K562 (cell line): ENCODE results near the gene ANKFN1. TPM values are rescaled to one million over a fixed set of nuclear protein-coding genes. Genes with fewer than 3 reads are reported as not detected.

Source experiments
- ATAC-seq: fragments of 200-7000 bp; cut with Tn5 transposase; 3 replicates; pipeline ENCODE4 v1.9.1; 2020; ENCODE audit warnings: moderate library complexity
- BruUV-seq: library from RNA; stranded (reverse); fragments of 400-500 nt; replicated peaks from 2 replicates; lab custom pipeline; 2021; lab: Mats Ljungman, UMichigan
- CTCF ChIA-PET: fragments of 300-600 bp; formaldehyde crosslinking; extraction: SDS; loops from one replicate; lab custom pipeline; 2021; ENCODE audit warnings: low intra/inter-chr PET ratio; lab: Yijun Ruan, JAX
- POLR2A ChIA-PET: fragments of 300-600, 350-650 bp; sonication (Branson Sonifier 250); formaldehyde crosslinking; extraction: SDS; loops from one replicate; lab custom pipeline; 2021; ENCODE audit warnings: antibody characterized with exemption, inconsistent platforms; lab: Yijun Ruan, JAX
- DNase-seq, 4 experiments: peaks; one replicate each; pipeline versions ENCODE4 v3.0.0 to v3.0.0-alpha.2; 2011 to 2018; ENCODE audit warnings: low spot score in 3 of 4, mixed read lengths in 3 of 4; ENCODE audit errors: extremely low read depth in 1 of 4
- FAIRE-seq: peaks from 2 replicates; lab custom pipeline; 2011; peaks lifted over from hg19 to GRCh38; lab: Jason Lieb, UNC
- H2AFZ ChIP-seq: 2 replicates; pipeline ENCODE4 v1.6.0; 2011; ENCODE audit warnings: low read depth, low read length, control low read depth, inconsistent platforms
- H3K27ac ChIP-seq: fragments of 200-600 bp; 3 replicates; pipeline ENCODE4 v1.8.0; 2011; ENCODE audit warnings: low read depth, mild to moderate bottlenecking, control low read depth, inconsistent platforms, low read length, moderate library complexity, mixed read lengths; ENCODE audit errors: extremely low read depth
- H3K27me3 ChIP-seq, 2 experiments: fragments of 300-600 bp in 1 of 2; 2 replicates in 1 of 2; 3 replicates in 1 of 2; pipeline versions ENCODE4 v1.6.0 to v1.8.0; 2011; ENCODE audit warnings: inconsistent platforms in 2 of 2, low read length in 2 of 2, mild to moderate bottlenecking in 1 of 2, mixed read lengths in 1 of 2, moderate library complexity in 1 of 2; ENCODE audit not compliant: control insufficient read depth in 2 of 2, insufficient read depth in 2 of 2
- H3K36me3 ChIP-seq: fragments of 300-600 bp; 3 replicates; pipeline ENCODE4 v1.8.0; 2011; ENCODE audit warnings: mild to moderate bottlenecking, low read length, inconsistent platforms; ENCODE audit not compliant: control insufficient read depth, insufficient read depth
- H3K4me1 ChIP-seq, 2 experiments: fragments of 200-600 bp in 1 of 2; replicated peaks in 1 of 2; 2 replicates in 1 of 2; 3 replicates in 1 of 2; pipeline versions ENCODE4 v1.5.1 to v1.8.0; 2011; ENCODE audit warnings: inconsistent platforms in 2 of 2, low read length in 2 of 2, mild to moderate bottlenecking in 1 of 2, mixed read lengths in 1 of 2, moderate library complexity in 1 of 2; ENCODE audit not compliant: control insufficient read depth in 2 of 2, insufficient read depth in 2 of 2
- H3K4me2 ChIP-seq: 2 replicates; pipeline ENCODE4 v1.6.1; 2011; ENCODE audit warnings: low read length, control low read depth, inconsistent platforms, mixed read lengths; ENCODE audit not compliant: insufficient read depth
- H3K4me3 ChIP-seq: fragments of 200-600 bp; sonication (generic), shearing (Covaris generic); 2 replicates; pipeline ENCODE4 v1.5.1; 2016; ENCODE audit warnings: control low read depth, inconsistent platforms
- H3K79me2 ChIP-seq: fragments of 200-600 bp; 3 replicates; pipeline ENCODE4 v1.8.0; 2011; ENCODE audit warnings: low read length, inconsistent platforms; ENCODE audit not compliant: control insufficient read depth, insufficient read depth
- H3K9ac ChIP-seq, 2 experiments: 2 replicates each; pipeline versions ENCODE4 v1.6.0 to v1.6.1; 2011; ENCODE audit warnings: low read depth in 2 of 2, low read length in 2 of 2, control low read depth in 1 of 2, inconsistent platforms in 1 of 2, mild to moderate bottlenecking in 1 of 2, mixed read lengths in 1 of 2; ENCODE audit not compliant: insufficient read depth in 1 of 2
- H3K9me1 ChIP-seq: one replicate; pipeline ENCODE4 v1.6.0; 2011; ENCODE audit warnings: inconsistent platforms, mild to moderate bottlenecking, low read length, moderate library complexity; ENCODE audit not compliant: control insufficient read depth, insufficient read depth
- H3K9me3 ChIP-seq: replicated peaks from 2 replicates; pipeline ENCODE4 v1.5.1; 2011; ENCODE audit warnings: low read depth, low read length, inconsistent platforms; ENCODE audit not compliant: control insufficient read depth, insufficient read depth
- H4K20me1 ChIP-seq: replicated peaks from 2 replicates; pipeline ENCODE4 v1.6.1; 2011; ENCODE audit warnings: low read length, inconsistent platforms, mixed read lengths; ENCODE audit not compliant: control insufficient read depth, insufficient read depth
- GATAD2B ChIP-seq: fragments of 450-650 bp; IDR thresholded peaks from 2 replicates; pipeline ENCODE4 v1.6.1; 2017; ENCODE audit warnings: mild to moderate bottlenecking, borderline replicate concordance
- GTF3C2 ChIP-seq: IDR thresholded peaks from 3 replicates; pipeline ENCODE4 v1.6.1; 2011; ENCODE audit warnings: borderline replicate concordance, mild to moderate bottlenecking, moderate library complexity; ENCODE audit not compliant: insufficient read length; ENCODE audit errors: extremely low read depth
- PRPF4 ChIP-seq: fragments of 200-400 bp; formaldehyde crosslinking; IDR thresholded peaks from one replicate; pipeline ENCODE4 v1.6.1; 2017; ENCODE audit warnings: low read length, low read depth, mild to moderate bottlenecking; ENCODE audit not compliant: insufficient read depth, poor library complexity, severe bottlenecking
- RAD21 ChIP-seq, 2 experiments: fragments of 250-450 bp in 1 of 2; fragments of 450-650 bp in 1 of 2; sonication (Bioruptor Pico) in 1 of 2; formaldehyde crosslinking in 1 of 2; IDR thresholded peaks in 1 of 2; conservative IDR thresholded peaks in 1 of 2; 2 replicates each; pipeline versions ENCODE4 v1.4.0 to v1.8.0; 2020 to 2022; ENCODE audit warnings: mild to moderate bottlenecking in 2 of 2, moderate library complexity in 1 of 2
- RFX7 ChIP-seq: fragments of 250-450 bp; sonication (Bioruptor Pico); IDR thresholded peaks from 2 replicates; pipeline ENCODE4 v1.5.1; 2021; ENCODE audit warnings: mild to moderate bottlenecking
- SNIP1 ChIP-seq: fragments of 450-650 bp; IDR thresholded peaks from 2 replicates; pipeline ENCODE4 v1.7.1; 2017; ENCODE audit warnings: low read depth, mild to moderate bottlenecking
- SREBF1 ChIP-seq: fragments of 150-350 bp; IDR thresholded peaks from 2 replicates; pipeline ENCODE4 v1.6.1; 2014; ENCODE audit warnings: antibody characterized with exemption, low read depth, low read length, borderline replicate concordance
- SREBF2 ChIP-seq: sonication (generic); formaldehyde crosslinking; IDR thresholded peaks from 2 replicates; pipeline ENCODE4 v1.4.0; 2020; ENCODE audit warnings: mild to moderate bottlenecking, missing genetic modification reagents
- ZBTB2 ChIP-seq: fragments of 450-650 bp; IDR thresholded peaks from 2 replicates; pipeline ENCODE4 v1.6.1; 2016; ENCODE audit warnings: antibody characterized with exemption
- ZNF444 ChIP-seq: fragments of 250-450 bp; sonication (Bioruptor Pico); IDR thresholded peaks from 2 replicates; pipeline ENCODE4 v1.4.0; 2020; ENCODE audit warnings: mild to moderate bottlenecking, moderate library complexity
- WGBS: fragments of 100-300 bp; shearing (Covaris generic); methylation state at CpG from one replicate; pipeline ENCODE4 v1.1.6; 2016; ENCODE audit warnings: low coverage, mixed read lengths; ENCODE audit not compliant: insufficient coverage; ENCODE audit errors: missing lambda C conversion rate; 5-methylcytosine and 5-hydroxymethylcytosine counted together
- in situ Hi-C: fragments of 300-500 bp; cut with MboI; formaldehyde crosslinking; loops from 4 replicates; pipeline ENCODE4 v1.15.0; 2018; ENCODE audit warnings: inconsistent platforms, mixed read lengths
- intact Hi-C: fragments of 100-400 bp; cut with micrococcal nuclease; formaldehyde crosslinking; loops from 2 replicates; pipeline ENCODE4 v1.14.2; 2022
- polyA plus RNA-seq, 8 experiments: library from polyadenylated mRNA; depleted of rRNA in 4 of 8; stranded (reverse) in 5 of 8; unstranded in 3 of 8; fragments of >200 nt; fragmentation: Nextera tagmentation in 2 of 8; fragmentation: Illumina TruSeq in 1 of 8; extraction: Ambion mirVana in 2 of 8; extraction: Trizol in 1 of 8; gene quantifications; 2 replicates each; pipeline versions ENCODE4 v1.2.1 to v1.2.3, GENCODE V29; 2011 to 2014; ENCODE audit warnings: inconsistent platforms in 1 of 8, missing spikeins in 1 of 8
- total RNA-seq, 7 experiments: library from RNA; depleted of rRNA in 6 of 7; stranded (reverse); fragments of >200 nt in 6 of 7; fragmentation: Illumina TruSeq in 2 of 7; extraction: Trizol in 2 of 7; gene quantifications; 2 replicates each; pipeline versions ENCODE4 v1.2.1 to v1.2.3, GENCODE V29; 2011 to 2021; ENCODE audit warnings: low replicate concordance in 1 of 7

The ANKFN1 gene
- total and polyA plus RNA-seq, 9 of the 15 experiments (the other 6 are each of a cell fraction or from before 2014, with no cell fraction given) = 0.04 to 0.39 (median 0.15) TPM; not detected in 1

- no peak overlapping the region for H3K4me3 ChIP-seq
- TF ChIP-seq PRPF4 (no peak), SREBF1 (no peak), GATAD2B (no peak)
- ChIA-PET CTCF (no interaction called here), POLR2A (no interaction called here)
- FAIRE-seq (no peak), DNase-seq (no peak), ATAC-seq (no peak)
- no peaks in the 10 kb centered on the region for H3K79me2 ChIP-seq
- no peaks in the 10 kb centered on the region for H3K9me3 ChIP-seq
- 0% methylated on average over 1 of the region's 1 CpG for WGBS
- no peak overlapping the region for H2AFZ ChIP-seq
- H3K36me3 ChIP-seq = no peaks in the 10 kb centered on the region
- peaks cover 0 to 3% of the 10 kb centered on the region in 2 experiments; a peak in 1 of 5 replicates for H3K27me3 ChIP-seq
- no peak overlapping the region for H3K27ac ChIP-seq
- no peaks in the 10 kb centered on the region for H3K4me1 ChIP-seq
- BruUV-seq = no TSS peak
- H4K20me1 ChIP-seq = no peaks in the 10 kb centered on the region
- intact Hi-C loops (no loop called here), in situ Hi-C loops (no loop called here)
- H3K9ac ChIP-seq = no peak overlapping the region
- no peaks in the 10 kb centered on the region for H3K9me1 ChIP-seq
- no peak overlapping the region for H3K4me2 ChIP-seq
These were observed 312.6 kb downstream of the ANKFN1 start for GRCh38 chr17:56465886-56466285.

GRCh38 chr17:56468840-56469239 is 315.6 kb downstream of the ANKFN1 start:
- no peaks in the 10 kb centered on the region for H3K36me3 ChIP-seq
- no TSS peak for BruUV-seq
- ATAC-seq (no peak), FAIRE-seq (no peak), DNase-seq (no peak)
- H3K27ac ChIP-seq = no peak overlapping the region
- no peaks in the 10 kb centered on the region for H3K9me3 ChIP-seq
- in situ Hi-C loops (no loop called here), intact Hi-C loops (no loop called here)
- H3K4me2 ChIP-seq = no peak overlapping the region
- 0% methylated on average over 1 of the region's 2 CpGs for WGBS
- H3K79me2 ChIP-seq = no peaks in the 10 kb centered on the region
- H3K9ac ChIP-seq = no peak overlapping the region
- H3K9me1 ChIP-seq = no peaks in the 10 kb centered on the region
- no peak overlapping the region for H3K4me3 ChIP-seq
- no peak overlapping the region for H2AFZ ChIP-seq
- ChIA-PET POLR2A (no interaction called here), CTCF (no interaction called here)
- H3K4me1 ChIP-seq = no peaks in the 10 kb centered on the region
- H4K20me1 ChIP-seq = no peaks in the 10 kb centered on the region
- no peaks in the 10 kb centered on the region for H3K27me3 ChIP-seq
- TF ChIP-seq RAD21 (CRISPR knock-in tag; conservative IDR thresholded peaks at IDR 0.05 in 1 of 2, IDR thresholded peaks at IDR 0.05 in 1 of 2) = no peak
- TF ChIP-seq SNIP1 = no peak
- no peak for TF ChIP-seq SREBF2
- TF ChIP-seq RFX7 (CRISPR knock-in tag) = no peak
- TF ChIP-seq ZBTB2 = no peak
- TF ChIP-seq GTF3C2 = no peak
- no peak for TF ChIP-seq ZNF444 (CRISPR knock-in tag)
